A549 (cell line): Measurements from ENCODE around the gene DIPK1B.

Experiments
- BCL3 ChIP-seq: fragments of >200 bp; sonication (Bioruptor Twin); formaldehyde crosslinking; IDR thresholded peaks from 3 replicates; pipeline ENCODE4 v1.6.1; 2016
- CBX2 ChIP-seq: fragments of 200-600 bp; sonication (generic); IDR thresholded peaks from 2 replicates; pipeline ENCODE4 v1.6.1; 2016; ENCODE audit warnings: low read depth, mild to moderate bottlenecking, borderline replicate concordance
- CTCF ChIP-seq: fragments of >200 bp; sonication (Bioruptor Twin); formaldehyde crosslinking; IDR thresholded peaks from 3 replicates; pipeline ENCODE4 v1.5.1; 2016
- EP300 ChIP-seq, 2 experiments: fragments of >200 bp; sonication (Bioruptor Twin); formaldehyde crosslinking; IDR thresholded peaks; 2 replicates in 1 of 2; 3 replicates in 1 of 2; pipeline ENCODE4 v1.6.1; 2016 to 2017
- HDAC2 ChIP-seq: fragments of 200-600 bp; sonication (generic); IDR thresholded peaks from 2 replicates; pipeline ENCODE4 v1.6.1; 2016
- KDM5A ChIP-seq: fragments of 200-600 bp; sonication (generic); IDR thresholded peaks from 2 replicates; pipeline ENCODE4 v1.6.1; 2016; ENCODE audit warnings: antibody characterized with exemption, mild to moderate bottlenecking
- MYC ChIP-seq: IDR thresholded peaks from 2 replicates; pipeline ENCODE4 v1.6.1; 2012; ENCODE audit warnings: mild to moderate bottlenecking, inconsistent platforms, low read length, improper control_type of control experiment, borderline replicate concordance
- NFE2L2 ChIP-seq: fragments of 150-350 bp; conservative IDR thresholded peaks from 2 replicates; pipeline ENCODE4 v1.6.1; 2014; ENCODE audit warnings: low read length
- PHF8 ChIP-seq: fragments of 200-600 bp; sonication (generic); IDR thresholded peaks from 2 replicates; pipeline ENCODE4 v1.6.1; 2016; ENCODE audit warnings: low read depth, mild to moderate bottlenecking, antibody characterized with exemption, moderate library complexity, borderline replicate concordance
- REST ChIP-seq: fragments of 200-600 bp; sonication (generic); IDR thresholded peaks from 2 replicates; pipeline ENCODE4 v1.6.1; 2016; ENCODE audit warnings: antibody characterized with exemption, mild to moderate bottlenecking, moderate library complexity
- RFX5 ChIP-seq: fragments of 450-650 bp; IDR thresholded peaks from 2 replicates; pipeline ENCODE4 v1.7.1; 2014; ENCODE audit warnings: antibody characterized with exemption, mild to moderate bottlenecking, moderate library complexity
- SMC3 ChIP-seq: fragments of >200 bp; sonication (Bioruptor Twin); formaldehyde crosslinking; IDR thresholded peaks from 3 replicates; pipeline ENCODE4 v1.6.1; 2018; ENCODE audit warnings: inconsistent platforms
- SREBF2 ChIP-seq: fragments of 450-650 bp; IDR thresholded peaks from 2 replicates; pipeline ENCODE4 v1.6.1; 2014; ENCODE audit warnings: mild to moderate bottlenecking, moderate library complexity
- USF2 ChIP-seq: fragments of 450-650 bp; IDR thresholded peaks from 2 replicates; pipeline ENCODE4 v1.6.1; 2014; ENCODE audit warnings: antibody characterized with exemption

GRCh38 chr9:136763649-136764035 lies 51.3 kb downstream of the DIPK1B start:
- TF ChIP-seq USF2 (no peak), HDAC2 (no peak), CTCF (no peak), CBX2 (no peak), REST (no peak), SREBF2 (no peak), BCL3 (no peak), PHF8 (no peak), NFE2L2 (no peak), RFX5 (no peak), EP300 (IDR thresholded peaks at IDR 0.05) (no peak), SMC3 (no peak), MYC (no peak), KDM5A (no peak)
